GM19023 (cell line): ENCODE results near the gene ELOVL2.

ENCODE experiments used
- ATAC-seq: cut with Tn5 transposase; IDR thresholded peaks from one replicate; pipeline ENCODE4 v1.9.1; 2021; ENCODE audit warnings: mild to moderate bottlenecking, moderate library complexity; ENCODE audit not compliant: unreplicated experiment

The ELOVL2 gene

DNA sequence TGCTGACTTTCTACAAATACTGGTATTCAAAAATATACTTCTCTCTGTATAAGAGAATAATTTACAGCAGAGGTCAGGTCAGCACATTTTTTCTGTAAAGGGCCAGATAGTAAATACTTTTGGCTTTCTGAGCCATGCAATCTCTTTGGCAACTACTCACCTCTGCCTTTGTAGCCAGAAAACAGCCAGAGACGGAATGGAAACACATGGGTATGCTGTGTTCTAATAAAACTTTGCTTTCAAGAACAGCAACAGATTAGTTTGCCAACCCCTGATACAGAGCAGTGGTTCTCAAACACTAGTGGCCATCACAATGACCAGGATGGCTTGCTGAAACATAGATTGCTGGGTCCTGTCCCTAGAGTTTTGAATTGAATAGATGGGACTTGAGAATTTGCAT, 111.0 kb downstream of the ELOVL2 start:
- no peak for ATAC-seq
